Embryonic facial prominence (tissue), 1 donor: ENCODE measurements around the gene LIME1.

Source experiments
- DNase-seq: peaks from one replicate; pipeline ENCODE4 v3.0.0-alpha.2; 2016; ENCODE audit errors: extremely low spot score

LIME1 gene

GRCh38 chr20:63737945-63738686 is 1.7 kb downstream of the LIME1 start:
- no peak for DNase-seq

GRCh38 chr20:63738687-63739129 is 2.2 kb downstream of the LIME1 start:
- no peak for DNase-seq

GRCh38 chr20:63739130-63740069 is 2.9 kb downstream of the LIME1 start, which contains the start of gene SLC2A4RG:
SLC2A4RG (plus strand) TSS chr20:63739776; CDS start chr20:63739913, 137 bp downstream.
- DNase-seq, result no peak

- DNase-seq, result no peak
These were observed 3.7 kb downstream of the LIME1 start for GRCh38 chr20:63740070-63740626.

- DNase-seq, result peak; percentile 46
These were observed 4.3 kb downstream of the LIME1 start for GRCh38 chr20:63740627-63741353.

- no peak for DNase-seq
These were observed 4.9 kb downstream of the LIME1 start for GRCh38 chr20:63741354-63741675.

GRCh38 chr20:63741676-63742380 is 5.4 kb downstream of the LIME1 start:
- no peak for DNase-seq

GRCh38 chr20:63742381-63743024 is 6.0 kb downstream of the LIME1 start:
- DNase-seq, result no peak

GRCh38 chr20:63743210-63743970 is 6.9 kb downstream of the LIME1 start:
- DNase-seq, result no peak

- DNase-seq, result no peak
These were observed 7.7 kb downstream of the LIME1 start for GRCh38 chr20:63744158-63744557.

- DNase-seq, result no peak
These were observed 8.3 kb downstream of the LIME1 start for GRCh38 chr20:63744574-63745423.

GRCh38 chr20:63745424-63745805 is 9.0 kb downstream of the LIME1 start:
- DNase-seq, result no peak

GRCh38 chr20:63745961-63746731 is 9.7 kb downstream of the LIME1 start:
- no peak for DNase-seq

- DNase-seq, result no peak
These were observed 10.4 kb downstream of the LIME1 start for GRCh38 chr20:63746751-63747315.

- no peak for DNase-seq
These were observed 11.2 kb downstream of the LIME1 start for GRCh38 chr20:63747622-63748069.

- no peak for DNase-seq
These were observed 11.8 kb downstream of the LIME1 start for GRCh38 chr20:63748070-63748933.

GRCh38 chr20:63748934-63749270 is 12.4 kb downstream of the LIME1 start:
- no peak for DNase-seq
